ENCODE data around the gene EGLN3. TPM values are rescaled to one million over a fixed set of nuclear protein-coding genes. Genes with fewer than 3 reads are reported as not detected.

The EGLN3 gene
- total and polyA plus RNA-seq, 2 of the 13 experiments (the other 11 are each of a cell fraction or from before 2014, with no cell fraction given), result 0.18 to 27.3 TPM

DNA sequence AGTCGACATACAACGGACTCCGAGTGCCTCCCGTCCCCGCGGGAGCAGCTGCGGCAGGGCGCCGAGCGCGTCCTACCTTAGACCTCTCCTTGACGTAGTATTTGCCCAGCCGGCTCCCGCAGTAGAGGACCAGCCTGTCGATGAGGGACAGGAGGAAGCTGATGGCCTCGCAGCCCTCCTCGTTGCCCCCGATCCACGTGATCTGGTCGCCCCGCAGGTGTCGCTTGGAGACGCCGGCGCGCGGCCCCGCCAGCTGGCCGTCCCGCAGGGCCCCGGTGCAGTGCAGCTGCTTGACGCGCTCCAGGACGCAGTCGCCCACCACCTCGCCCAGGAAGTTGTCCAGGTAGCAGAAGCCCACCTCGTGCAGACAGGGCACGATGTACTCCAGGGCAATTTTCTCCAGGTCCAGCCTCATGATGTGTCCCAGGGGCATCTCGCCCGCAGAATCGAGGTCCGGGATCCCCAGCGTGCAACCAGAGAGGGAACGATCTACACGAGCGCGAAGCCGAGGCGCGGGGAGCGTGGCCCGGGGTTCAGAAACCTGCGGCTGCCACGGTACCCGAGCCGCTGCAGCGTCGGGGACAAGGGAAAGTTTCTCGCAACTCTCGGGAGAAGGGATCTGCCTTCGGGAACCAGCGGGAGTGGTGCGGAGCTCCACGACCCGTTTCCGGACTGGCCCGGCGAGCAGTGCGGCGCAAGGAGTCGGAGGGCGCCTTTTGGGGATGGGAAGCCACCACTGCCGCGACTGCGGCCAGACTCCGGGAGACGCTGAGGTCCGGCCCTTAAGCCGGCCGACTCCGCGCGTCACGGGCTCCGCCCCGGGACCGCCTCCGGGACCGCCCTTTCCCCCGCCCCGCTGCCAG, at the start of gene EGLN3 (continued):
- TF ChIP-seq, protein P1, sequence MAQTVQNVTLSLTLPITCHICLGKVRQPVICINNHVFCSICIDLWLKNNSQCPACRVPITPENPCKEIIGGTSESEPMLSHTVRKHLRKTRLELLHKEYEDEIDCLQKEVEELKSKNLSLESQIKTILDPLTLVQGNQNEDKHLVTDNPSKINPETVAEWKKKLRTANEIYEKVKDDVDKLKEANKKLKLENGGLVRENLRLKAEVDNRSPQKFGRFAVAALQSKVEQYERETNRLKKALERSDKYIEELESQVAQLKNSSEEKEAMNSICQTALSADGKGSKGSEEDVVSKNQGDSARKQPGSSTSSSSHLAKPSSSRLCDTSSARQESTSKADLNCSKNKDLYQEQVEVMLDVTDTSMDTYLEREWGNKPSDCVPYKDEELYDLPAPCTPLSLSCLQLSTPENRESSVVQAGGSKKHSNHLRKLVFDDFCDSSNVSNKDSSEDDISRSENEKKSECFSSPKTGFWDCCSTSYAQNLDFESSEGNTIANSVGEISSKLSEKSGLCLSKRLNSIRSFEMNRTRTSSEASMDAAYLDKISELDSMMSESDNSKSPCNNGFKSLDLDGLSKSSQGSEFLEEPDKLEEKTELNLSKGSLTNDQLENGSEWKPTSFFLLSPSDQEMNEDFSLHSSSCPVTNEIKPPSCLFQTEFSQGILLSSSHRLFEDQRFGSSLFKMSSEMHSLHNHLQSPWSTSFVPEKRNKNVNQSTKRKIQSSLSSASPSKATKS (CRISPR knock-in tag; IDR thresholded peaks at IDR 0.05), result no peak
- peak; percentile 90 for TF ChIP-seq ZNF605 (CRISPR knock-in tag; IDR thresholded peaks at IDR 0.05)
- TF ChIP-seq, protein P2, sequence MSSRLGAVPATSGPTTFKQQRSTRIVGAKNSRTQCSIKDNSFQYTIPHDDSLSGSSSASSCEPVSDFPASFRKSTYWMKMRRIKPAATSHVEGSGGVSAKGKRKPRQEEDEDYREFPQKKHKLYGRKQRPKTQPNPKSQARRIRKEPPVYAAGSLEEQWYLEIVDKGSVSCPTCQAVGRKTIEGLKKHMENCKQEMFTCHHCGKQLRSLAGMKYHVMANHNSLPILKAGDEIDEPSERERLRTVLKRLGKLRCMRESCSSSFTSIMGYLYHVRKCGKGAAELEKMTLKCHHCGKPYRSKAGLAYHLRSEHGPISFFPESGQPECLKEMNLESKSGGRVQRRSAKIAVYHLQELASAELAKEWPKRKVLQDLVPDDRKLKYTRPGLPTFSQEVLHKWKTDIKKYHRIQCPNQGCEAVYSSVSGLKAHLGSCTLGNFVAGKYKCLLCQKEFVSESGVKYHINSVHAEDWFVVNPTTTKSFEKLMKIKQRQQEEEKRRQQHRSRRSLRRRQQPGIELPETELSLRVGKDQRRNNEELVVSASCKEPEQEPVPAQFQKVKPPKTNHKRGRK (CRISPR knock-in tag; IDR thresholded peaks at IDR 0.05), result no peak
- no peak for TF ChIP-seq ZBTB21 (CRISPR knock-in tag; IDR thresholded peaks at IDR 0.05)
- TF ChIP-seq ZNF343 (CRISPR knock-in tag; IDR thresholded peaks at IDR 0.05), result 0 out of 2 replicates have a peak, but pooled peaks have one; percentile 27
- TF ChIP-seq ZNF713 (CRISPR knock-in tag; IDR thresholded peaks at IDR 0.05), result peak; percentile 84; the same call in 1 of the 2 replicates
- no peak for TF ChIP-seq EHMT2 (IDR thresholded peaks at IDR 0.05; ENCODE audit: borderline replicate concordance, low read depth, low read length)
- TF ChIP-seq, protein P3, sequence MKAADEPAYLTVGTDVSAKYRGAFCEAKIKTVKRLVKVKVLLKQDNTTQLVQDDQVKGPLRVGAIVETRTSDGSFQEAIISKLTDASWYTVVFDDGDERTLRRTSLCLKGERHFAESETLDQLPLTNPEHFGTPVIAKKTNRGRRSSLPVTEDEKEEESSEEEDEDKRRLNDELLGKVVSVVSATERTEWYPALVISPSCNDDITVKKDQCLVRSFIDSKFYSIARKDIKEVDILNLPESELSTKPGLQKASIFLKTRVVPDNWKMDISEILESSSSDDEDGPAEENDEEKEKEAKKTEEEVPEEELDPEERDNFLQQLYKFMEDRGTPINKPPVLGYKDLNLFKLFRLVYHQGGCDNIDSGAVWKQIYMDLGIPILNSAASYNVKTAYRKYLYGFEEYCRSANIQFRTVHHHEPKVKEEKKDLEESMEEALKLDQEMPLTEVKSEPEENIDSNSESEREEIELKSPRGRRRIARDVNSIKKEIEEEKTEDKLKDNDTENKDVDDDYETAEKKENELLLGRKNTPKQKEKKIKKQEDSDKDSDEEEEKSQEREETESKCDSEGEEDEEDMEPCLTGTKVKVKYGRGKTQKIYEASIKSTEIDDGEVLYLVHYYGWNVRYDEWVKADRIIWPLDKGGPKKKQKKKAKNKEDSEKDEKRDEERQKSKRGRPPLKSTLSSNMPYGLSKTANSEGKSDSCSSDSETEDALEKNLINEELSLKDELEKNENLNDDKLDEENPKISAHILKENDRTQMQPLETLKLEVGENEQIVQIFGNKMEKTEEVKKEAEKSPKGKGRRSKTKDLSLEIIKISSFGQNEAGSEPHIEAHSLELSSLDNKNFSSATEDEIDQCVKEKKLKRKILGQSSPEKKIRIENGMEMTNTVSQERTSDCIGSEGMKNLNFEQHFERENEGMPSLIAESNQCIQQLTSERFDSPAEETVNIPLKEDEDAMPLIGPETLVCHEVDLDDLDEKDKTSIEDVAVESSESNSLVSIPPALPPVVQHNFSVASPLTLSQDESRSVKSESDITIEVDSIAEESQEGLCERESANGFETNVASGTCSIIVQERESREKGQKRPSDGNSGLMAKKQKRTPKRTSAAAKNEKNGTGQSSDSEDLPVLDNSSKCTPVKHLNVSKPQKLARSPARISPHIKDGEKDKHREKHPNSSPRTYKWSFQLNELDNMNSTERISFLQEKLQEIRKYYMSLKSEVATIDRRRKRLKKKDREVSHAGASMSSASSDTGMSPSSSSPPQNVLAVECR (CRISPR knock-in tag; IDR thresholded peaks at IDR 0.05; ENCODE audit: borderline replicate concordance), result peak; percentile 75; the same call in 1 of the 2 replicates
- TF ChIP-seq, protein P4, sequence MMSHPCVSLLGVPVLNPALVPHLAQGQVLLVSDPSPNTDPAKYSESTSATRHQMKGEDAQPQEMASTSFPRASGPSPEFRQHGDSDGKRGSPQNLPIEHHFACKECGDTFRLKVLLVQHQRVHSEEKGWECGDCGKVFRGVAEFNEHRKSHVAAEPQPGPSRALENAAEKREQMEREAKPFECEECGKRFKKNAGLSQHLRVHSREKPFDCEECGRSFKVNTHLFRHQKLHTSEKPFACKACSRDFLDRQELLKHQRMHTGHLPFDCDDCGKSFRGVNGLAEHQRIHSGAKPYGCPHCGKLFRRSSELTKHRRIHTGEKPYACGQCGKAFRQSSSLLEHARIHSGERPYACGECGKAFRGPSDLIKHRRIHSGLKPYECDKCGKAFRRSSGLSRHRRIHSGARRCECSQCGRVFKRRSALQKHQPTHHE (CRISPR knock-in tag; IDR thresholded peaks at IDR 0.05; ENCODE audit: borderline replicate concordance), result no peak
- TF ChIP-seq KDM6A (CRISPR knock-in tag; IDR thresholded peaks at IDR 0.05; ENCODE audit: low read depth), result no peak
- TF ChIP-seq, protein P5, sequence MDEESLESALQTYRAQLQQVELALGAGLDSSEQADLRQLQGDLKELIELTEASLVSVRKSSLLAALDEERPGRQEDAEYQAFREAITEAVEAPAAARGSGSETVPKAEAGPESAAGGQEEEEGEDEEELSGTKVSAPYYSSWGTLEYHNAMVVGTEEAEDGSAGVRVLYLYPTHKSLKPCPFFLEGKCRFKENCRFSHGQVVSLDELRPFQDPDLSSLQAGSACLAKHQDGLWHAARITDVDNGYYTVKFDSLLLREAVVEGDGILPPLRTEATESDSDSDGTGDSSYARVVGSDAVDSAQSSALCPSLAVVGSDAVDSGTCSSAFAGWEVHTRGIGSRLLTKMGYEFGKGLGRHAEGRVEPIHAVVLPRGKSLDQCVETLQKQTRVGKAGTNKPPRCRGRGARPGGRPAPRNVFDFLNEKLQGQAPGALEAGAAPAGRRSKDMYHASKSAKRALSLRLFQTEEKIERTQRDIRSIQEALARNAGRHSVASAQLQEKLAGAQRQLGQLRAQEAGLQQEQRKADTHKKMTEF (CRISPR knock-in tag; IDR thresholded peaks at IDR 0.05), result peak; percentile 68
- TF ChIP-seq ZSCAN25 (CRISPR knock-in tag; IDR thresholded peaks at IDR 0.05), result no peak; the same call in 1 of the 2 replicates
- TF ChIP-seq RARA (CRISPR knock-in tag; IDR thresholded peaks at IDR 0.05), result peak; percentile 42; the same call in 1 of the 2 replicates
- TF ChIP-seq JUND (CRISPR knock-in tag; IDR thresholded peaks at IDR 0.05), result peak; percentile 60; the same call in 1 of the 2 replicates
- TF ChIP-seq SIN3A (IDR thresholded peaks at IDR 0.05; ENCODE audit: borderline replicate concordance, low read depth, low read length), result peak; percentile 87
- TF ChIP-seq ZNF781 (CRISPR knock-in tag; IDR thresholded peaks at IDR 0.05; ENCODE audit: borderline replicate concordance, not compliant biosample characterization), result no peak
- TF ChIP-seq ADNP (CRISPR knock-in tag; IDR thresholded peaks at IDR 0.05), result no peak
